Measurements from ENCODE around the gene ZNF689. TPM values are rescaled to one million over a fixed set of nuclear protein-coding genes. Genes with fewer than 3 reads are reported as not detected.

The ZNF689 gene
- total RNA-seq, 1 experiment from 2014 or later: 21.1 TPM

DNA sequence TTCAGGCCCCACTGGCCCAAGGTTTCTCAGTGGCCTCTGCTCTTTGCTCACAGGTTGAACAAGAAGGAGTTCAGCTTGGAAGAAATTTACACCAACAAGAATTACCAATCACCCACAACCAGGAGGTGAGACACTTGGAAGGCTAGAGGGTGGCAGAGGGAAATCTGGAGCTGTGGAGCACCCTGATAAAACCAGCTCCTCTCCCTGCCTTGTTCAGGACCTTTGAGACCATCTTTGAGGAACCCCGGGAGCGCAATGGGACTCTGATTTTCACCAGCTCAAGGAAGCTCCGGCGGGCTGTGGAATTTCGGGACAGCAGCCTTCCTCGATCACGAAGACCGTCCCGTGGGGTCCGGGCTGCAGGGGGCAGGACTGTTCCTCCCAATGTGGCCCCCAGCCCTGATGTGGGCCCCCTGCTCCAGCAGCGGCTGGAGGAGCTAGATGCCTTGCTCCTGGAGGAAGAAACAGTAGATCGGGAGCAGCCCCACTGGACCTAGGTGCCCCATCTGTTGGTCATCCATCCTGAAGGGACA, 45.7 kb upstream of the ZNF689 start:
- Histone ChIP-seq H3K79me2 (ENCODE audit: insufficient read depth, low read length) (no peaks in the 10 kb centered on the region), H4K8ac (replicated peaks; ENCODE audit: insufficient read length, low read depth, low read length) (no peak overlapping the region), H3K27me3 (ENCODE audit: insufficient read depth, low read length) (peaks cover 11% of the 10 kb centered on the region; the same call in 1 of the 2 replicates), H3K27ac (ENCODE audit: insufficient read length, low read depth, low read length) (no peak overlapping the region), H3K9ac (ENCODE audit: extremely low read depth, insufficient read length, low read length) (no peak overlapping the region), H2AFZ (ENCODE audit: low read length) (no peak overlapping the region), H3K23me2 (ENCODE audit: insufficient read length, low read depth, low read length, poor library complexity, severe bottlenecking) (peaks cover 6% of the 10 kb centered on the region), H3K56ac (ENCODE audit: insufficient read length, low read depth, low read length) (no peak overlapping the region), H3K4ac (ENCODE audit: low read depth, low read length) (no peak overlapping the region), H4K91ac (ENCODE audit: insufficient read length, low read depth, low read length) (no peak overlapping the region), H2AK5ac (ENCODE audit: insufficient read length, low read length) (no peak overlapping the region), H3K14ac (ENCODE audit: insufficient read depth, low read length) (no peak overlapping the region), H3K23ac (ENCODE audit: insufficient read length, low read depth, low read length) (no peak overlapping the region), H2BK15ac (ENCODE audit: low read depth, low read length) (no peak overlapping the region), H4K20me1 (ENCODE audit: control insufficient read depth, insufficient read depth, insufficient read length) (no peaks in the 10 kb centered on the region), H2BK120ac (ENCODE audit: low read depth, low read length, poor library complexity, severe bottlenecking) (no peak overlapping the region), H3K4me1 (ENCODE audit: insufficient read depth, low read length) (no peaks in the 10 kb centered on the region), H2BK12ac (ENCODE audit: insufficient read length, low read depth, low read length) (no peak overlapping the region), H3K9me3 (ENCODE audit: control insufficient read depth, low read depth, low read length) (no peaks in the 10 kb centered on the region), H2BK5ac (ENCODE audit: insufficient read length, low read length) (no peak overlapping the region), H3K4me2 (ENCODE audit: insufficient read depth, insufficient read length, low read length) (no peak overlapping the region), H4K5ac (ENCODE audit: insufficient read length, low read depth, low read length) (no peak overlapping the region), H3T11ph (ENCODE audit: low read length) (no peak overlapping the region), H3K79me1 (ENCODE audit: insufficient read depth, low read depth, low read length, poor library complexity, severe bottlenecking) (no peaks in the 10 kb centered on the region), H3K18ac (ENCODE audit: insufficient read length, low read depth, low read length) (no peak overlapping the region), H2BK20ac (ENCODE audit: low read depth, low read length, poor library complexity, severe bottlenecking) (no peak overlapping the region)
- H3K27me3 Mint-ChIP-seq (ENCODE audit: low read depth): peaks cover 37% of the 10 kb centered on the region
- no peak overlapping the region for H3K27ac Mint-ChIP-seq
- no peak for DNase-seq
- no peaks in the 10 kb centered on the region for H3K9me3 Mint-ChIP-seq
- TF ChIP-seq, protein P1, sequence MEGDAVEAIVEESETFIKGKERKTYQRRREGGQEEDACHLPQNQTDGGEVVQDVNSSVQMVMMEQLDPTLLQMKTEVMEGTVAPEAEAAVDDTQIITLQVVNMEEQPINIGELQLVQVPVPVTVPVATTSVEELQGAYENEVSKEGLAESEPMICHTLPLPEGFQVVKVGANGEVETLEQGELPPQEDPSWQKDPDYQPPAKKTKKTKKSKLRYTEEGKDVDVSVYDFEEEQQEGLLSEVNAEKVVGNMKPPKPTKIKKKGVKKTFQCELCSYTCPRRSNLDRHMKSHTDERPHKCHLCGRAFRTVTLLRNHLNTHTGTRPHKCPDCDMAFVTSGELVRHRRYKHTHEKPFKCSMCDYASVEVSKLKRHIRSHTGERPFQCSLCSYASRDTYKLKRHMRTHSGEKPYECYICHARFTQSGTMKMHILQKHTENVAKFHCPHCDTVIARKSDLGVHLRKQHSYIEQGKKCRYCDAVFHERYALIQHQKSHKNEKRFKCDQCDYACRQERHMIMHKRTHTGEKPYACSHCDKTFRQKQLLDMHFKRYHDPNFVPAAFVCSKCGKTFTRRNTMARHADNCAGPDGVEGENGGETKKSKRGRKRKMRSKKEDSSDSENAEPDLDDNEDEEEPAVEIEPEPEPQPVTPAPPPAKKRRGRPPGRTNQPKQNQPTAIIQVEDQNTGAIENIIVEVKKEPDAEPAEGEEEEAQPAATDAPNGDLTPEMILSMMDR (conservative IDR thresholded peaks at IDR 0.05): no peak
- no CpG with 5 or more reads among the region's 12 CpGs for WGBS (ENCODE audit: extremely low coverage, insufficient read length, low lambda C conversion rate)
- peaks cover 7 to 31% (median 20%) of the 10 kb centered on the region in 3 experiments; a peak in 6 of 7 replicates for H3K36me3 Mint-ChIP-seq (ENCODE audit: insufficient read depth in 1 of 3, low read depth in 3 of 3)
- H3K4me1 Mint-ChIP-seq: peaks cover 13 to 20% of the 10 kb centered on the region in 2 experiments
- H3K4me3 Mint-ChIP-seq: peak overlapping the region in 1 of 2 experiments; percentile 55; a peak in 1 of 5 replicates

All from H9 (cell line).